Activated CD8-positive, alpha-beta memory T cell treated with anti-CD3 and anti-CD28 coated beads for 24 hours (primary cell): ENCODE results near the gene BAG3.
A peak's percentile ranks its signal among the peaks of the same experiment; 100 is the strongest.

Experiments used
- DNase-seq: peaks from one replicate; pipeline ENCODE4 v3.0.0-alpha.2; 2020

BAG3 gene

GRCh38 chr10:119667562-119668328 is 16.6 kb downstream of the BAG3 start:
- no peak for DNase-seq

DNA sequence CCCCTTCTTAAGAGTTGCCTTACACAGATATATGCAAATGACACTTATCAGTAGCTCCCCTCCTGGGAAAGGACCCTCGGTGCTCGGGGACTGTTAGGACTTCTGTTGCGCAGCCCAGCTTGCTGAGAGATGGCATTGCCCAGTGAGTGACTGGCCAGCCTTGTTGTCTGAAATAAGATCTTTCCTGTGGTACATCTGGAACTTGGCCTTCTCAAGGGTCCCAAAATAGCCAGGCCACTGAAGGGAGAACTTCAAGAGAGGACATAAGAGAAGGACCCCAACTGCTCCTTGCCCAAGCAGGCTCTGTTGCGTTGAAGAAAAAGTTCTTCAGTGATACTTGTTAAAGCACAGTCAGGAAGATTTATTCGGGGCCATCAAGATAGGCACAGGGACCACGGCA is 17.3 kb downstream of the BAG3 start:
- DNase-seq: no peak

- DNase-seq: no peak
These were observed 18.2 kb downstream of the BAG3 start for GRCh38 chr10:119669331-119669730.

- DNase-seq: no peak
These were observed 18.9 kb downstream of the BAG3 start for GRCh38 chr10:119669975-119670640.

DNA sequence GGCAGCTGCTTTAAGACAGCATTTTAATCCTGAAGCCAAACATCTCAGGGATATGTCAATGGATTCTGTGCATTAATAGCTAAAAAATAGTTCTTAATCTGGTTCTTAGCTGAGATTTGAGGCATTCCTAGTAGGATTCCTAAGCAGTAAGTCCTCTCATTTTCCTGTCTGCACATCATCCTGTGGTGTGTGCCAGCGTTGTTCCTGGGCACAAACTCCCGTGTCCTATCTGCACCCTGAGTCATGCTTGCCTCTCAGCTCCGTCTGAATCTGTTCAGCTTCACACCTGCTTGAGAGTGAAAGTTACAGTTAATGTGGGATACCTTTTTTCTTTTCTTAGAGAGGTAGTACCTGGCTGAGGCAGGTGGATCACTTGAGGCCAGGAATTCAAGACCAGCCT is 19.5 kb downstream of the BAG3 start:
- DNase-seq: no peak

DNA sequence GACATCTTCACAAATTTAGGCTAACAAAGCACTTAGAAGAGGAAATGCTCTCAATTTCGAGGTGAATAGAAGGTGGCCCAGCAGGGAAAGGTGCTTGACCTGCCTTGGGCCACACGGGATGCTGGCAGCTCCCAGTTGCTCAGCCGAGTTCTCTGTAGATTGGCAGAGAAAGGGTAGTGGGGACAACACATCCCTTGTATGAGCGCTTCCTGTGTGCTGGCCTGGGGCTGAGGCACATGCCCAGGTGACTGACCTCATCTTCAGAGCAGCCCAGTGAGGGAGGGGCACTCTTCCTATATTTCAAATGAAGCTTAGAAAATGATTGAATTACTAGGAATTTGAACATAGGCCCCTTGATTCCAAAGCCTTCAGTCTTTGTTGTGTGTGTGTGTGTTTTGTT is 20.2 kb downstream of the BAG3 start:
- DNase-seq: no peak

GRCh38 chr10:119672291-119672690 is 21.1 kb downstream of the BAG3 start:
- DNase-seq: no peak

DNA sequence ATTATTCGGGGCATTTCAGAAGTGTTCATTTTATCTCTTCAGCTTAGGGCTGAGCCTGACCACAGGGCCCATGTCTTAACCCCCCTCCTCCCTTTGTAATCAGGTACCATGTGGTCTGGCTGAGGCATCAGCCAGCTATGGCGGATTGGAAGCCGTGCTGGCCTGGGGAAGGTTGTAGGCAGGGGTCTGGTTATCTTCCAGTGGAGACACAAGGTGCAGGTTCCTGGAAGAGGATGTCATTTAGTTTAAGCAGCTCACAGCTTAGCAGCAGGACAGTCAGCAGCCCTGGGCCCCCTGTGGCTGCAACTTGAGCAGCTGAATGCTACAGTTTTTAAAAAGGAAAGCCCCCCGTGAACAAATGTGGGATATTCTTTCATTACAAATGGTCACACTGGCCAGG is 22.1 kb downstream of the BAG3 start:
- DNase-seq: no peak

DNA sequence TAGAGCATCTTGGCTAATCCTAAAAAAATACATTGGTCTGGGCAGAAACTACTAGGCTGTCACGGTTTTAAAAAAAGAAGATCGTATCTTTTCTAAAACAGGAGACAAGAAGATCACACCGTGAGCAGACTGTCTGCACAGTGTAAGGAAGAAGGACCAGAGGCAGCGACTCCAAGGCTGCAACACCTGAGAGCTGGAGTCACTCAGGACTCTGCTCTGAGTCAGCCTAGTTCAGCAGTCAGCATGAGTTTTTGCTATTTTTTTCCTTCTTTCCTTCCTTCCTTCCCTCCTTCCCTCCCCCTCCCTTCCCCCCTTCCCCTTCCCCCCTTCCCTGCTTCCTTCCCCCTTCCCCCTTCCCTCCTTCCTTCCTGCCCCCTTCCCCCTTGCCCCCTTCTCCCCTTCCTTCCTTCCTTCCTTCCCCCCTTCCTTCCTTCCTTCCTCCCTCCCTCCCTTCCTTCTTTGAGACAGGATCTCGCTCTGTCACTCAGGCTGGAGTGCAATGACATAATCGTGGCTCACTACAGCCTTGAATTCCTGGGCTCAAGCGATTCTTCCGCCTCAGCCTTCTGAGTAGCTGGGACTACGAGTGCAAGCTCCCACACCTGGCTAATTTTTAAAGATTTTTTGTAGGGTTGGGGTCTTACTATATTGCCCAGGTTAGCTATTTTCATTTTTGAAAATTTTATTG is 24.4 kb downstream of the BAG3 start:
- DNase-seq: no peak

GRCh38 chr10:119677126-119677525 is 25.9 kb downstream of the BAG3 start:
- no peak for DNase-seq

DNA sequence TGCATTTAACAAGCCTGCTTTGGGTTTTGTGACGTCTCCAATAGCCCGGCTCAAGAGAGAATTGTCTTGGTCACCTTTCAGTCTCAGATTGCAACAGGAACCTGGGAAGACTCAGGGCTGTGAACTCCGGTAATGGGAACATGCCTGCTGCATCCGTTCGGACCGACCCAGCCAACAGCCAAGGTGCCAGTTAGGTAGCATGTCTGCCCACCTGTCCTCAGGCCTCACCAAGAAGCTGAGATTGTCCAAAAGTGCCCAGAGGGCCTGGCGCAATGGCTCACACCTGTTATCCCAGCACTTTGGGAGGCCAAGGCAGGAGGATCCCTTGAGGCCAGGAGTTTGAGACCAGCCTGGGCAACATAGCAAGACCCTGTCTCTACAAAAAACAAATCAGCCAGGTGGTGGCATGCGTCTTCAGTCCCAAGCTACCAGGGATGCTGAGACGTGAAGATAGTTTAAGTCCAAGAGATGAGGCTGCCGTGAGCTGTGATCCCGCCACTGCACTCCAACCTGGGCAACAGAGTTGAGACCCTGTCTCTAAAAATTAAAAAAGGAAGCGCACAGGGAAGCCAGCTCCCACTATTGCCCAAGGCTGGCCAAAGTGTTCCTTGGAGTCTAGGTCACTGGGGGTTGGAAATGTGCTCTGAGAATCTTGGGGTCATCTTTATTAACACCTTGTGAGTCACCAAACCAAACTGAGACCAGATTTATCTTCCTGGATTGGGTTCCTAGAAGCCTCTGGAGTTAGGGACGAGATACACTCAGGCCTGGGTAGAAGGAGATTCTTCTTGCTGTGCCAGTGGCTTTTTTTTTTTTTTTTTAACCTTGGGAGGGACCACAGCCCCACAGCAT is 26.9 kb downstream of the BAG3 start:
- DNase-seq: no peak

DNA sequence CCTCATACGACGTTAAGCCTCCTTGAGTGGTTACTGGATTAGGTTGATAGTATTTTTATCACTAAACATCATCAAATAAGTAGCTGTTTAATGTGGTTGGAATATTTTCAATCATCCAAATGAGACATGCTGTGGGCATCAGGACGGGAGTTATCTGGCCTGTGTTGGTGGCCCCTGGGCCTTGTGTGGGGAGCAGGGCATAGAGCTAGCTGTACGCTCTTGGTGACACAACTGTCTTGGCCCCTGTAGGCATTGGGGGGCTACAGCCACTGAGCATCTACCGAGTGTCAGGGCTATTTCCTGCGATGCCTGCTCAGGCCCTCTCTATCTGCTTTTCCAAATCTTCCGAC is 28.3 kb downstream of the BAG3 start:
- no peak for DNase-seq

- DNase-seq: no peak
These were observed 28.9 kb downstream of the BAG3 start for GRCh38 chr10:119680050-119680449.

GRCh38 chr10:119680650-119681081 is 29.5 kb downstream of the BAG3 start:
- no peak for DNase-seq

DNA sequence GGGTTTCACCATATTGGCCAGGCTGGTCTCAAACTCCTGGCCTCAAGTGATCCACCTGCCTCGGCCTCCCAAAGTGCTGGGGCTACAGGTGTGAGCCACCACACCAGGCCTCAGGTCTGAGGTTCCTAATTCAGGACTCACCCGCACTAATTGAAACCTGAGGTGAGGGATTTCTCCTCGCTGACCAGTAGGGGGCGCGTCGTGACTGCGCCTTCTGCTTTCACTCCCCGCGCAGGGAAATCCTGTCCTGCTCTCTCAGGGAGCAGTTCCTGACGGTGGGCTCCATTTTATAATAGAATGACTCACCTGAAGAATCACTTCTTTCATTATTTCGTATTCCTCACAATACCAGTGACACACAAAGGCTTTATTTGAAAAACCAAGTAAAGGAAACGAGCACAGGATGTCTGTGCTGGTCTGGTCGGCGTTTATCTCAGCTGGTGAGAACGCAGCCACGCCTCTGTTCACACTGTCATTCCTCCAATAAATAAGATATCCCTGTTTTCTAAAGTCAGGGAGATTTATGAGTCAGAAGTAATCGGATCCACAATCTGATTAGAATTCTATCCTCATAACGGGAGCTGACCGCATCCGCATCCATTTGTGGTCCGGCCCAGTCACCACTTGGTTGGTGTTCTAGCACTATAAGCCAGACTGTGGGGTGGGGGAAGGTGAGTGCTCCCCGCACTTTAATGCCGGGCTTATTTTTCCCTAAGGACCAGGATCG is 35.4 kb downstream of the BAG3 start:
- peak; percentile 91 for DNase-seq

DNA sequence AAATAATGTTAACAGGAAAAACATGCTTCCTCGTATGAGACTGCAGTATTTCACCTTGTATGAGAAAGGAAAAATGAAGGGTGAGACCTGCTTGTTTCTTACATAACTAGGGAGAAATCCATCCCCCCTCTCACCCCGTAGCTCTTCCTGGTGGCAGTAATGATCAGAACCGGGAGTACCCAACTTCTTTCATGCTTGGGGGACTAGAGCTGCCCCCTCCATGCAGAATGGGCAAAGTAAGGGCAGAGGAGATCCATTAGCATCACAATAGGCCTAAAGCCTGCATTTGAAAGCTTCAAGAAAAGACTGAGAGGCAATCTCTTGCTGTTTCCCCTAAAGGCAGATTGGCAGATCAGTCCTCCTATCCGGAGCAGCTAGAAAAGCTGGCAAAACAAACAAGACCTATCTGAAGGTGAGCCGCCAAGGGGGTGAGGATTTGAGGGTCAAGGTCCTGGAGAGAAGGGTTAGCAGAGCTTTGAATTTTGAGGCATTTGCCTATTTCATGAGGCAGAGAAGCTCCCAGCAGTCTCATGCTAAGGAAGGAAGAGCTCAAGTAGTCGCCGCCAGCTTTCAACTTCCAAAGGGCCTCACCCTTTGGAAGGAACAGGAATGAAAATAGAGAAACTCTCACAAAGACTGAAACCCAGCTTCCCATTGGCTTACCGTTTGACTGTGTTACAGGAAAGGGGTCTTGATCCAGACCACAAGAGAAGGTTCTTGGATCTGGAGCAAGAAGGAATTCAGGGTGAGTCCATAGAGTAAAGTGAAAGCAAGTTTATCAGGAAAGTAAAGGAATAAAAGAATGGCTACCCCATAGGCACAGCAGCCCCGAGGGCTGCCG is 36.2 kb downstream of the BAG3 start:
- no peak for DNase-seq

- no peak for DNase-seq
These were observed 36.9 kb downstream of the BAG3 start for GRCh38 chr10:119688033-119688508.

DNA sequence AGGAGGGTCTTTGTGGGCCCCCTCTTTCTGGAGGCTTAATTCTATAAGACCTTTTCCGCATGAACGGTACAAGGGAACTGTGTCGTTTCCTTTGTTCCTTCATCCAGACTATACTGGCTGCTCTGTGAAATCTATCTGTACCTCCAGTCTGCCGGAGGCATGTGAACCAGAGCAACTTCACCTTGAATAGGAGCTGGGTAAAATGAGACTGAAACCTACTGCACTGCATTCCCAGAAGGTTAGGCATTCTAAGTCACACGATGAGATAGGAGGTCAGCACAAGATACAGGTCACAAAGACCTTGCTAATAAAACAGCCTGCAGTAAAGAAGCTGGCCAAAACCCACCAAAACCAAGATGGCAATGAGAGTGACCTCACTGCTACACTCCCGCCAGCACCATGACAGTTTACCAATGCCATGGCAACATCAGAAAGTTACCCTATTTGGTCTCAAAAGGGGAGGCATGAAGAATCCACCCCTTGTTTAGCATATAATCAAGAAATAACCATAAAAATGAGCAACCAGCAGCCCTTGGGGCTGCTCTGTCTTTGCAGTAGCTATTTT is 37.9 kb downstream of the BAG3 start:
- DNase-seq: no peak

GRCh38 chr10:119691726-119692125 is 40.5 kb downstream of the BAG3 start:
- DNase-seq: no peak

DNA sequence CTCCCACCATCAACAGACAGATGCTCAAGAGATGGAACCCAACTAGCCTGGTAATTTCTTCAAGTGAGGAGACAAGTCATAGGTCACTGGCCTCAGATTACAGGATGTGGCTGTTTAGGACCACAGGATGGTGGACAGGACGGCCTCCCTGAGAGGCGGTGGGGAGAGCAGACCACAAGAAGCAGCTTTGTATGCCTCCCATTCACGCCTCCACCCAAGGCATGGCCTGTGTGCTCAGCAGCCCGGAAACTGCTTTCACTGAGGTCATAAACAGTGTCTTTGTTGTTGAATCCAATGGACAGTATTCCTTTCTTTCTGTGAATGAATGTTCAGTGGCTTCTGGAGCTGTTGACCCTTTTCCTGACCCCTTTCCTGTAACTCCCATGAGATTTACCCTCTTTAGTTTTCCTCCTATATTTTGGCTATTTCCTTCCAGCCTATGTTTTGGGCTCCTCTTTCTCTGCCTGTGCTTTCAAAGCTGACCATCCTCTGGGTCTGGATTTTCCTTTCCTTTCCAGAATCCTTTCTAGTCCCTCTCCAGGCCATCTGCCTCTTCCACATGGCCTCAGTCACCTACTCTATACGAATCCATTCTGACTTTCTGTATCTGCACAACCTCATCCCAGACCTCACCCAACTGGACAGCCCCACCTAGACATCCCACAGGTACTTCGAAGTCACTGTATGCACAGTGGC is 42.2 kb downstream of the BAG3 start:
- DNase-seq: no peak
